ENCODE data around the gene SPATA16. TPM values are rescaled to one million over a fixed set of nuclear protein-coding genes. Genes with fewer than 3 reads are reported as not detected.
"Not testable (repeated sequence)": the region's sequence is repeated elsewhere in the genome, so short reads cannot be mapped to it uniquely, and the experiment has no call there.

The SPATA16 gene
- total RNA-seq, 1 donor = not detected

DNA sequence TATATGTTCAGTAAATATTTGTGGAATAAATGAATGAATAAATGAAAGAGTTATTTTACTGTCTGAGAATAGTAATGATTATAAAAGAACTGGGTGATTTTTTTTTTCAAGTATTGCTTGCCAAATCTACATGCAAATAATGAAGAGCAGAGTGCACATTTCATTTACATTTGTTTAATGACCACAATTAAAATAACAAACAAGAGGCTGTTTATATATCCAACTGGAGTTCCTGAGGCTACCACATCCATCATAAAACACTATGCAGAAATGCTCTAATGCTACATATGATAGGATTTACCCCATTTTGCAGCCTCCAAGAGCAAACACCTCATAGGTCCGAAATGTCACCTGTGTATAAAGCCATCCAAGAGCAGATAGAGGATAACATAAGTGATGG, 266.0 kb downstream of the SPATA16 start:
- no peaks in the 10 kb centered on the region for H3K27me3 ChIP-seq (ENCODE audit: insufficient read depth, low read length)
- no peaks in the 10 kb centered on the region for H3K4me1 ChIP-seq (ENCODE audit: insufficient read depth, low read length)

GRCh38 chr3:172869784-172870518, 271.1 kb downstream of the SPATA16 start:
- Histone ChIP-seq H3K4me3 (ENCODE audit: low read length) (no peak overlapping the region), H3K4me1 (ENCODE audit: insufficient read depth, low read length) (no peaks in the 10 kb centered on the region), H3K27me3 (ENCODE audit: insufficient read depth, low read length) (no peaks in the 10 kb centered on the region), H3K9me3 (ENCODE audit: low read depth, low read length) (no peaks in the 10 kb centered on the region)

More for the DNA sequence above, 266.0 kb downstream of the SPATA16 start:
- no peak overlapping the region for H3K4me3 ChIP-seq (ENCODE audit: low read length)
- no peaks in the 10 kb centered on the region for H3K9me3 ChIP-seq (ENCODE audit: low read depth, low read length)

- H3K27me3 ChIP-seq (ENCODE audit: insufficient read depth, low read length) = no peaks in the 10 kb centered on the region
These were observed 271.7 kb downstream of the SPATA16 start for GRCh38 chr3:172869368-172869771.

GRCh38 chr3:172868582-172869200, 272.3 kb downstream of the SPATA16 start:
- Histone ChIP-seq H3K4me1 (ENCODE audit: insufficient read depth, low read length) (no peaks in the 10 kb centered on the region), H3K4me3 (ENCODE audit: low read length) (no peak overlapping the region), H3K27me3 (ENCODE audit: insufficient read depth, low read length) (no peaks in the 10 kb centered on the region), H3K9me3 (ENCODE audit: low read depth, low read length) (no peaks in the 10 kb centered on the region)

More at GRCh38 chr3:172869368-172869771, 271.7 kb downstream of the SPATA16 start:
- no peaks in the 10 kb centered on the region for H3K9me3 ChIP-seq (ENCODE audit: low read depth, low read length)
- H3K4me3 ChIP-seq (ENCODE audit: low read length) = no peak overlapping the region
- no peaks in the 10 kb centered on the region for H3K4me1 ChIP-seq (ENCODE audit: insufficient read depth, low read length)

- not testable (repeated sequence) for H3K9me3 ChIP-seq (ENCODE audit: low read depth, low read length); H3K4me1 ChIP-seq (ENCODE audit: insufficient read depth, low read length)
These were observed 274.2 kb downstream of the SPATA16 start for GRCh38 chr3:172866726-172867350.

DNA sequence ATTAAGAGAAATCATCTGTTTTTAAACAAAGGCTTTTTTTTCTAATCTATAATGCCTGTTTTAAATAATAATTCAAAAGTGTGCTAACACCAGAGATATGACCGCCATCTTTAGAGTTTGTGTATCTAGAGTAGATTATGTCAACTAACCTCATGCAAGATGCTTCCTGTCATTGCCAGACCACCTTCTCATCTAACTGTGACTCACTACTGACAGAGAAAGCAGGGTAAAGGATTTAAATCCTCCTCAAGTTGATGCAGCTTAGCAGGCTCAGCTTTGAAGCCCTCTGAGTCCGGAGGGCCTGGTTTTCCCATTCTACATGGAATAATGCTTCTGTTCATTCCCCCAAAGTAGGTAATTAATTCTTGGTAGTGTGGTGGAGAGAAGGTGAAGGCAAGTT, 282.0 kb downstream of the SPATA16 start:
- Histone ChIP-seq H3K4me1 (ENCODE audit: insufficient read depth, low read length) (peaks cover 1% of the 10 kb centered on the region), H3K27me3 (ENCODE audit: insufficient read depth, low read length) (no peaks in the 10 kb centered on the region), H3K4me3 (ENCODE audit: low read length) (no peak overlapping the region), H3K9me3 (ENCODE audit: low read depth, low read length) (no peaks in the 10 kb centered on the region)

More at GRCh38 chr3:172866726-172867350, 274.2 kb downstream of the SPATA16 start:
- not testable (repeated sequence) for H3K4me3 ChIP-seq (ENCODE audit: low read length); H3K27me3 ChIP-seq (ENCODE audit: insufficient read depth, low read length)

GRCh38 chr3:172856795-172857742, 284.0 kb downstream of the SPATA16 start:
- Histone ChIP-seq H3K9me3 (ENCODE audit: low read depth, low read length) (no peaks in the 10 kb centered on the region), H3K4me1 (ENCODE audit: insufficient read depth, low read length) (peaks cover 16% of the 10 kb centered on the region), H3K4me3 (ENCODE audit: low read length) (no peak overlapping the region), H3K27me3 (ENCODE audit: insufficient read depth, low read length) (no peaks in the 10 kb centered on the region)

DNA sequence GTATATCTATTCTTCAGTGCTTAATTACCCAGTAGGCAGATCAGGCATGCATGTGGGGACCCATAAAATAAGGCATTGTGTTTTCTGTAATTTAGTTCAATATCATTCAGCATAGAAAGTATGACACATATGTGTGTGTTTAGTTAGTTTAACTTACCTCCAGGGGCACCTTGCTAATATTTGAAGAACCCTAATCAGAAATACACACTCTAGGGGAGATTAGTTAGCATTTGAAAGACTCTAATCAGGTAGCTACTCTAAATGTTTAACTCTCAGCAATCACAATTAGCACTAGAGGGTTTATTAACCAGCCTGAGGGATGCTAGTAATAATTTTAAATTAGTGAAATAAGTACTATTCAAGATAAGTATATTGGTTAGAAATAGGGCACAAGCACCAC, 286.0 kb downstream of the SPATA16 start:
- Histone ChIP-seq H3K4me3 (ENCODE audit: low read length) (no peak overlapping the region), H3K9me3 (ENCODE audit: low read depth, low read length) (no peaks in the 10 kb centered on the region), H3K4me1 (ENCODE audit: insufficient read depth, low read length) (peaks cover 16% of the 10 kb centered on the region), H3K27me3 (ENCODE audit: insufficient read depth, low read length) (no peaks in the 10 kb centered on the region)

- no peak overlapping the region for H3K4me3 ChIP-seq (ENCODE audit: low read length)
- H3K4me1 ChIP-seq (ENCODE audit: insufficient read depth, low read length) = peaks cover 16% of the 10 kb centered on the region
- no peaks in the 10 kb centered on the region for H3K27me3 ChIP-seq (ENCODE audit: insufficient read depth, low read length)
- H3K9me3 ChIP-seq (ENCODE audit: low read depth, low read length) = no peaks in the 10 kb centered on the region
These were observed 286.9 kb downstream of the SPATA16 start for GRCh38 chr3:172853921-172854666.

DNA sequence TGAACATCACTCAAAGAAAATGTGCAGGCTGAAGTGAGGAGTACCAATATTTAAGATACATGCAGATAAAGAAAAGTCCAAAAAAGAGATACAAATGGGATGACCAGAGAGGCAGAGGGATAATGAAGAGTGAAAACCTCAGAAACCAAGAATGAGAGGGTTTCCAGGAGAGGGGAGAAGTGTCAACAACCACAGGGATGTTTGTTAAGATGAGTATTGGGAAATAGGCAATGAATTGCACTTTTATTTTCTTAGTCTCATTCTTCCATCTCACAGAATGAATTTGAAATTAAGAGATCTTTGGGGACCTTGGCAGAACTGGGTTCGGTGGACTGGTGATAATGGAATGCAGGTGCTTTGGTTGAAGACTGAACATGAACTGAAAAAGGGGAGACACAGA, 288.0 kb downstream of the SPATA16 start:
- Histone ChIP-seq H3K9me3 (ENCODE audit: low read depth, low read length) (no peaks in the 10 kb centered on the region), H3K4me3 (ENCODE audit: low read length) (no peak overlapping the region), H3K27me3 (ENCODE audit: insufficient read depth, low read length) (no peaks in the 10 kb centered on the region)

DNA sequence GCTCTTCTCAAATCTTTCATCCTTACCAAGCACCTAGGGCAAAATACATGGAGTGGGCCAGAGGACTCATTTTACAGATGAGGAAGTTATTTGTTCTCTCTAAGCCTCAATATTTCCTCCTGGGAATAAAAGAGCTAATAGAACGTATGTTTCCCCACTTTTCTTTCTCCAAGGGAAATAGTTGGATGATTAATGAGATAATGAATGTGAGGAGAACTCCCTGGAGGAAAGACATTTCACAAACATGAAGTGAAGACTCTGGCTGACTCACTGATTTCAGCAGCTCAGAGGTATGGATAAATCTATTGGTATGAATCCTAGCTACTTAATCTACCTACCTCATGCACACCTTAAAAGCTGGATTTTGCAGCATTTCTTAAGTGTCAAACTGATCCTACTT, 292.1 kb downstream of the SPATA16 start:
- Histone ChIP-seq H3K9me3 (ENCODE audit: low read depth, low read length) (no peaks in the 10 kb centered on the region), H3K4me3 (ENCODE audit: low read length) (no peak overlapping the region), H3K27me3 (ENCODE audit: insufficient read depth, low read length) (no peaks in the 10 kb centered on the region), H3K4me1 (ENCODE audit: insufficient read depth, low read length) (peaks cover 13% of the 10 kb centered on the region)

More for the DNA sequence above, 288.0 kb downstream of the SPATA16 start:
- peaks cover 16% of the 10 kb centered on the region for H3K4me1 ChIP-seq (ENCODE audit: insufficient read depth, low read length)

GRCh38 chr3:172847292-172847691, 293.7 kb downstream of the SPATA16 start:
- Histone ChIP-seq H3K4me3 (ENCODE audit: low read length) (no peak overlapping the region), H3K4me1 (ENCODE audit: insufficient read depth, low read length) (no peaks in the 10 kb centered on the region), H3K9me3 (ENCODE audit: low read depth, low read length) (no peaks in the 10 kb centered on the region), H3K27me3 (ENCODE audit: insufficient read depth, low read length) (no peaks in the 10 kb centered on the region)

GRCh38 chr3:172846706-172847105, 294.3 kb downstream of the SPATA16 start:
- H3K9me3 ChIP-seq (ENCODE audit: low read depth, low read length) = no peaks in the 10 kb centered on the region
- H3K4me1 ChIP-seq (ENCODE audit: insufficient read depth, low read length) = no peaks in the 10 kb centered on the region
- no peak overlapping the region for H3K4me3 ChIP-seq (ENCODE audit: low read length)
- no peaks in the 10 kb centered on the region for H3K27me3 ChIP-seq (ENCODE audit: insufficient read depth, low read length)

DNA sequence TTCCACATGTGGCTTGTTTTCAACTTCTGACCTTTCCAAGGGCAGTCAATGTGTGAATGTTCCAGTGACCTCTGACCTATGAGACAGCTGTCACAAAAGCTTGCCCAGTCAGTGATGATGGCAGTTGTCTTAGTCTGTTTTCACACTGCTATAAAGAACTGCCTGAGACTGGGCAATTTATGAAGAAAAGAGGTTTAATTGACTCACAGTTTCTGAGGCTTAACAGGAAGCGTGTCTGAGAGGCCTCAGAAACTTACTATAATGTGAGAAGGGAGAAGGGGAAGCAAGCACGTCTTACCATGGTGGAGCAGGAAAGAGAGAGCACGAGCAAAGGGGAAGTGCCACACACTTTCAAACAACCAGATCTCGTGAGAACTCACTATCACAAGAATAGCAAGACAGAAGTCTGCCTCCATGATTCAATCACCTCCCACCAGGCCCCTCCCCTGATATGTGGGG, 294.9 kb downstream of the SPATA16 start:
- H3K4me1 ChIP-seq (ENCODE audit: insufficient read depth, low read length) = no peaks in the 10 kb centered on the region
- H3K27me3 ChIP-seq (ENCODE audit: insufficient read depth, low read length) = no peaks in the 10 kb centered on the region
- H3K9me3 ChIP-seq (ENCODE audit: low read depth, low read length) = no peaks in the 10 kb centered on the region
- H3K4me3 ChIP-seq (ENCODE audit: low read length) = no peak overlapping the region

Measured in mononuclear cell (primary cell).